GM12875 (cell line): Measurements from ENCODE around the gene BCLAF1.

ENCODE experiments used
- H3K4me3 ChIP-seq: one replicate; pipeline ENCODE4 v1.5.1; 2011; ENCODE audit warnings: low read depth, low read length, control low read depth
- CTCF ChIP-seq: IDR thresholded peaks from 2 replicates; pipeline ENCODE4 v1.5.1; 2011; ENCODE audit warnings: low read depth, mild to moderate bottlenecking, control low read depth, inconsistent platforms, low read length, moderate library complexity, borderline replicate concordance; ENCODE audit not compliant: insufficient read depth

Gene BCLAF1

GRCh38 chr6:136289327-136289578 lies 393 bp downstream of the BCLAF1 start:
- TF ChIP-seq CTCF, result no peak
- peak overlapping the region; percentile 70 for H3K4me3 ChIP-seq

- peak; percentile 36; the same call in 1 of the 2 replicates for TF ChIP-seq CTCF
Measured at GRCh38 chr6:136288566-136289326, 900 bp downstream of the BCLAF1 start.

GRCh38 chr6:136284909-136285308 lies 4.7 kb downstream of the BCLAF1 start:
- TF ChIP-seq CTCF, result no peak
- H3K4me3 ChIP-seq, result no peak overlapping the region

More at GRCh38 chr6:136288566-136289326, 900 bp downstream of the BCLAF1 start:
- H3K4me3 ChIP-seq, result peak overlapping the region; percentile 70

- no peak for TF ChIP-seq CTCF
- no peak overlapping the region for H3K4me3 ChIP-seq
Measured at GRCh38 chr6:136282906-136283305, 6.7 kb downstream of the BCLAF1 start.

GRCh38 chr6:136280032-136280609 lies 9.5 kb downstream of the BCLAF1 start:
- TF ChIP-seq CTCF, result no peak
- no peak overlapping the region for H3K4me3 ChIP-seq

GRCh38 chr6:136274062-136274461 lies 15.6 kb downstream of the BCLAF1 start:
- no peak for TF ChIP-seq CTCF
- H3K4me3 ChIP-seq, result no peak overlapping the region

GRCh38 chr6:136265101-136265500 lies 24.5 kb downstream of the BCLAF1 start:
- TF ChIP-seq CTCF, result no peak

More at GRCh38 chr6:136265101-136265500, 24.5 kb downstream of the BCLAF1 start:
- H3K4me3 ChIP-seq, result no peak overlapping the region
